ENCODE results near the gene AGBL4.

AGBL4 gene

GRCh38 chr1:48629867-48630266, 1393.9 kb downstream of the AGBL4 start:
- no peak overlapping the region for H3K4me3 ChIP-seq (replicated peaks; ENCODE audit: low read depth, low read length)
- no peak for TF ChIP-seq CTCF (IDR thresholded peaks at IDR 0.05; ENCODE audit: low read depth, low read length, missing control alignments)
- DNase-seq (ENCODE audit: extremely low read depth, low read depth): no peak

- no peak overlapping the region for H3K4me3 ChIP-seq (replicated peaks; ENCODE audit: low read depth, low read length)
- no peak for DNase-seq (ENCODE audit: extremely low read depth, low read depth)
- TF ChIP-seq CTCF (IDR thresholded peaks at IDR 0.05; ENCODE audit: low read depth, low read length, missing control alignments): no peak
Measured at GRCh38 chr1:48627486-48627885, 1396.3 kb downstream of the AGBL4 start.

GRCh38 chr1:48619539-48619938, 1404.2 kb downstream of the AGBL4 start:
- no peak overlapping the region for H3K4me3 ChIP-seq (replicated peaks; ENCODE audit: low read depth, low read length)
- no peak for DNase-seq (ENCODE audit: extremely low read depth, low read depth)

GRCh38 chr1:48617252-48617651, 1406.5 kb downstream of the AGBL4 start:
- TF ChIP-seq CTCF (IDR thresholded peaks at IDR 0.05; ENCODE audit: low read depth, low read length, missing control alignments): no peak
- no peak for DNase-seq (ENCODE audit: extremely low read depth, low read depth)
- no peak overlapping the region for H3K4me3 ChIP-seq (replicated peaks; ENCODE audit: low read depth, low read length)

More at GRCh38 chr1:48619539-48619938, 1404.2 kb downstream of the AGBL4 start:
- TF ChIP-seq CTCF (IDR thresholded peaks at IDR 0.05; ENCODE audit: low read depth, low read length, missing control alignments): no peak

GRCh38 chr1:48616710-48617109, 1407.0 kb downstream of the AGBL4 start:
- TF ChIP-seq CTCF (IDR thresholded peaks at IDR 0.05; ENCODE audit: low read depth, low read length, missing control alignments): no peak
- no peak for DNase-seq (ENCODE audit: extremely low read depth, low read depth)
- H3K4me3 ChIP-seq (replicated peaks; ENCODE audit: low read depth, low read length): no peak overlapping the region

GRCh38 chr1:48611841-48612240, 1411.9 kb downstream of the AGBL4 start:
- H3K4me3 ChIP-seq (replicated peaks; ENCODE audit: low read depth, low read length): no peak overlapping the region
- no peak for TF ChIP-seq CTCF (IDR thresholded peaks at IDR 0.05; ENCODE audit: low read depth, low read length, missing control alignments)

More at GRCh38 chr1:48611841-48612240, 1411.9 kb downstream of the AGBL4 start:
- DNase-seq (ENCODE audit: extremely low read depth, low read depth): no peak
